WI38 (cell line): Measurements from ENCODE around the gene UHMK1.
"Not testable (repeated sequence)": the region's sequence is repeated elsewhere in the genome, so short reads cannot be mapped to it uniquely, and the experiment has no call there.

Source experiments
- H3K4me3 ChIP-seq: 2 replicates; pipeline ENCODE4 v1.5.1; 2011; ENCODE audit warnings: low read depth, mild to moderate bottlenecking, control low read depth, low read length
- TF ChIP-seq, protein P1 (sequence below): IDR thresholded peaks from 2 replicates; pipeline ENCODE4 v1.5.1; 2012; ENCODE audit warnings: low read depth, mild to moderate bottlenecking, control low read depth, low read length

Gene UHMK1

DNA sequence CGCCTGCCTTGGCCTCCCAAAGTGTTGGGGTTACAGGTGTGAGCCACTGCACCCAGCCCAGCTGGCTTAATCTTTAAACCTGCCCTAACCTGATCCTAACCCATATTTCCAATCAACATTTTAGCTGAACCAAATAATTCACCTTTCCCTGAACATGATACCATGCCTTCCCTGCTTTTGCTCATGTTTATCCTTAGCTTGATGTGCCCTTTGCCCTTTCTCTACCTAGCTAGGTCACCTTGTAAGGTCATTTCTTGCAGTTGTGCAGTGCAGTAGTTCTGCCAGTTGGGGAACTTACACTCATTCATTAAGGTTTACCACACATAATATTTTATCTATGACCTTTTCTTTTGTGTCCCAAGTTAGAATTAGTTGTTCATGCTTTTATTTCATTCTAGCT is 69.3 kb downstream of the UHMK1 start:
- no peak overlapping the region for H3K4me3 ChIP-seq
- TF ChIP-seq, protein P1, sequence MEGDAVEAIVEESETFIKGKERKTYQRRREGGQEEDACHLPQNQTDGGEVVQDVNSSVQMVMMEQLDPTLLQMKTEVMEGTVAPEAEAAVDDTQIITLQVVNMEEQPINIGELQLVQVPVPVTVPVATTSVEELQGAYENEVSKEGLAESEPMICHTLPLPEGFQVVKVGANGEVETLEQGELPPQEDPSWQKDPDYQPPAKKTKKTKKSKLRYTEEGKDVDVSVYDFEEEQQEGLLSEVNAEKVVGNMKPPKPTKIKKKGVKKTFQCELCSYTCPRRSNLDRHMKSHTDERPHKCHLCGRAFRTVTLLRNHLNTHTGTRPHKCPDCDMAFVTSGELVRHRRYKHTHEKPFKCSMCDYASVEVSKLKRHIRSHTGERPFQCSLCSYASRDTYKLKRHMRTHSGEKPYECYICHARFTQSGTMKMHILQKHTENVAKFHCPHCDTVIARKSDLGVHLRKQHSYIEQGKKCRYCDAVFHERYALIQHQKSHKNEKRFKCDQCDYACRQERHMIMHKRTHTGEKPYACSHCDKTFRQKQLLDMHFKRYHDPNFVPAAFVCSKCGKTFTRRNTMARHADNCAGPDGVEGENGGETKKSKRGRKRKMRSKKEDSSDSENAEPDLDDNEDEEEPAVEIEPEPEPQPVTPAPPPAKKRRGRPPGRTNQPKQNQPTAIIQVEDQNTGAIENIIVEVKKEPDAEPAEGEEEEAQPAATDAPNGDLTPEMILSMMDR, result no peak

DNA sequence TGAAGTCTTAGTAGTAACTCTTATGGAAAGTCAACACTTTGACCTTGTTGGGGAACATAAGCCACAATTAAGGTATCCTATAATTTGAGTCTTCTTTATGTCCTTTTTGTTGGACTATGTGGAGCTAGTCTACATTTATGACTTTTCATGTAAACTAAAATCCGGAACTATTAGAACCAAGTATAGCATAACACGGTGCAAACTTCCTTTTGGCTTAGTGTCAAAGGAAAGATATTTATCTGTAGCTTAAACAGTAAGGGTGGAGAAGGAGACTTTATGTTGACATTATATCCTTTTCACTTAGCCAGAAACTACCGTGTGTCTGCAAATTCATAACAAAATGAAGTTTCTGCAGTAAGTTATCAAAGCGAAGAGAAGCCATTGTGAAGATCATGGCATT is 71.2 kb downstream of the UHMK1 start:
- TF ChIP-seq, protein P1, result no peak
- no peak overlapping the region for H3K4me3 ChIP-seq

DNA sequence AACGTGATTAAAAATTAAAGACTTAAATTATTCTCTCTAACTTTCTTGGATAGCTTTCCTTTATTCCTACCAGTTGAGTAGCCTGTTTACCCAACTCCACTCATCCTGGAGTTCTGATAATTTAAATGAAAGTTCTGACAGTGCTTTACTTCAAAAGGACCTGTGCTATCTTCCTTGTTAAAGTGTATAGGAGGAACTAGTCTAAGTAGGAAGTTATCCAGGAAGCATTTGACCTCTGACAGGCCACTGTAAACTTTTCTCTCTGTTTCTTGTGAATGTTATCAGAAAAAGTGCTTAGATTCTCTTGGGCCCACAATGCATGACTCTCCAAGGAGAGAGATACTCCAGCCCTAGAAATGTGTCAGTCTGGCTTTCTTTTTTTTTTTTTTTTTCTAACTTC is 73.1 kb downstream of the UHMK1 start:
- no peak overlapping the region for H3K4me3 ChIP-seq
- TF ChIP-seq, protein P1, result no peak

GRCh38 chr1:162571121-162571520 is 73.5 kb downstream of the UHMK1 start:
- not testable (repeated sequence) for H3K4me3 ChIP-seq

- H3K4me3 ChIP-seq, result no peak overlapping the region
- TF ChIP-seq, protein P1, result no peak
These were observed 74.1 kb downstream of the UHMK1 start for GRCh38 chr1:162571696-162572095.

GRCh38 chr1:162573136-162573535 is 75.5 kb downstream of the UHMK1 start:
- no peak overlapping the region for H3K4me3 ChIP-seq
- TF ChIP-seq, protein P1, result no peak

- TF ChIP-seq, protein P1, result no peak
- no peak overlapping the region for H3K4me3 ChIP-seq
These were observed 80.6 kb downstream of the UHMK1 start for GRCh38 chr1:162578071-162578700.

- TF ChIP-seq, protein P1, result no peak
- no peak overlapping the region for H3K4me3 ChIP-seq
These were observed 81.3 kb downstream of the UHMK1 start for GRCh38 chr1:162578936-162579335.
